ENCODE measurements around the gene FRMD3. TPM values are rescaled to one million over a fixed set of nuclear protein-coding genes. Genes with fewer than 3 reads are reported as not detected.

FRMD3 gene
- total RNA-seq, 1 experiment from 2014 or later: 1.4 TPM

- ChIA-PET CTCF (interaction anchor here (0.8 to 2.1 kb wide), 9 partner anchors 11 to 307 kb away, joined by 3 to 12 read pairs (median 4); partner anchors contain the start of gene FRMD3), POLR2A (interaction anchor here (0.6 to 2.2 kb wide), 2 partner anchors 12 to 86 kb away, joined by 3 to 6 read pairs; partner anchors contain the start of gene FRMD3)
- H3K36me3 Mint-ChIP-seq: peaks cover 8% of the 10 kb centered on the region
- TF ChIP-seq ZNF416 (CRISPR knock-in tag; IDR thresholded peaks at IDR 0.05) (no peak), ZSCAN18 (CRISPR knock-in tag; IDR thresholded peaks at IDR 0.05) (no peak), KAT7 (CRISPR knock-in tag; IDR thresholded peaks at IDR 0.05; ENCODE audit: borderline replicate concordance) (no peak), PRRX2 (CRISPR knock-in tag; IDR thresholded peaks at IDR 0.05) (no peak), NFATC4 (CRISPR knock-in tag; IDR thresholded peaks at IDR 0.05) (no peak), ATF3 (CRISPR knock-in tag; conservative IDR thresholded peaks at IDR 0.05) (no peak), ZNF121 (CRISPR knock-in tag; IDR thresholded peaks at IDR 0.05) (no peak), ZBTB21 (CRISPR knock-in tag; IDR thresholded peaks at IDR 0.05; ENCODE audit: borderline replicate concordance) (no peak), ZNF512 (CRISPR knock-in tag; IDR thresholded peaks at IDR 0.05; ENCODE audit: borderline replicate concordance) (no peak), ZNF219 (CRISPR knock-in tag; IDR thresholded peaks at IDR 0.05; ENCODE audit: borderline replicate concordance) (no peak), E2F5 (CRISPR knock-in tag; IDR thresholded peaks at IDR 0.05) (no peak), ZMAT4 (CRISPR knock-in tag; IDR thresholded peaks at IDR 0.05) (no peak), E2F1 (CRISPR knock-in tag; IDR thresholded peaks at IDR 0.05) (no peak), AR (CRISPR knock-in tag; IDR thresholded peaks at IDR 0.05) (no peak), ELF4 (CRISPR knock-in tag; IDR thresholded peaks at IDR 0.05; ENCODE audit: low read depth) (no peak), FOXP4 (CRISPR knock-in tag; IDR thresholded peaks at IDR 0.05) (no peak)
- no peak for ATAC-seq
- no peak overlapping the region for H3K27ac Mint-ChIP-seq
- no peak for DNase-seq (ENCODE audit: low spot score)
- peaks cover 25% of the 10 kb centered on the region for H3K4me1 Mint-ChIP-seq
- H3K9me3 Mint-ChIP-seq: peaks cover 14% of the 10 kb centered on the region
- no peak overlapping the region for H3K4me3 Mint-ChIP-seq
- H3K27me3 Mint-ChIP-seq (ENCODE audit: low read depth): no peaks in the 10 kb centered on the region
These were observed 12.0 kb downstream of the FRMD3 start for GRCh38 chr9:83526211-83526610.

Measured in WTC11 (cell line).